ENCODE results near the gene DMD.

The DMD gene

DNA sequence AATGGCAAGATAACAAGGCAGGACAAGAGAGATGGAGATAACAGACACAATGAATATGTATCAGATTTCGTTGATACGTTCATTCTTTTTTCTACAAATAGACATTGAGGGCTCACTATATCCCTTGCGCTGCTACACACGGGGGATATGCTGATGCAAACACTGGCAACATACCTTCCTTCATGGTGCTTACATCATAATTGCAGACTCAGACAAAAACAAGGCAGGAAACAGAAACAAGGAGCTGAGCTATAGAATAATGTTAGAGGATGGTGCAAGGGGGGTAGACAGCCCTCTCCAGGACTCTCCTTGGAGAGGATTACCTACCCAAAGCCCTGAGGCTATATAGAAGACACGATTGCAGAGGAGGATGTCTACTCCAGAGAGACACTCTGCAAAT lies 1069.5 kb downstream of the DMD start:
- TF ChIP-seq, protein P1, sequence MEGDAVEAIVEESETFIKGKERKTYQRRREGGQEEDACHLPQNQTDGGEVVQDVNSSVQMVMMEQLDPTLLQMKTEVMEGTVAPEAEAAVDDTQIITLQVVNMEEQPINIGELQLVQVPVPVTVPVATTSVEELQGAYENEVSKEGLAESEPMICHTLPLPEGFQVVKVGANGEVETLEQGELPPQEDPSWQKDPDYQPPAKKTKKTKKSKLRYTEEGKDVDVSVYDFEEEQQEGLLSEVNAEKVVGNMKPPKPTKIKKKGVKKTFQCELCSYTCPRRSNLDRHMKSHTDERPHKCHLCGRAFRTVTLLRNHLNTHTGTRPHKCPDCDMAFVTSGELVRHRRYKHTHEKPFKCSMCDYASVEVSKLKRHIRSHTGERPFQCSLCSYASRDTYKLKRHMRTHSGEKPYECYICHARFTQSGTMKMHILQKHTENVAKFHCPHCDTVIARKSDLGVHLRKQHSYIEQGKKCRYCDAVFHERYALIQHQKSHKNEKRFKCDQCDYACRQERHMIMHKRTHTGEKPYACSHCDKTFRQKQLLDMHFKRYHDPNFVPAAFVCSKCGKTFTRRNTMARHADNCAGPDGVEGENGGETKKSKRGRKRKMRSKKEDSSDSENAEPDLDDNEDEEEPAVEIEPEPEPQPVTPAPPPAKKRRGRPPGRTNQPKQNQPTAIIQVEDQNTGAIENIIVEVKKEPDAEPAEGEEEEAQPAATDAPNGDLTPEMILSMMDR (IDR thresholded peaks at IDR 0.05; ENCODE audit: control insufficient read depth, insufficient read depth, low read depth, low read length, missing control alignments) = no peak
- DNase-seq (ENCODE audit: low read depth) = no peak
- H3K4me3 ChIP-seq (ENCODE audit: control insufficient read depth, low read depth, low read length) = no peak overlapping the region

DNA sequence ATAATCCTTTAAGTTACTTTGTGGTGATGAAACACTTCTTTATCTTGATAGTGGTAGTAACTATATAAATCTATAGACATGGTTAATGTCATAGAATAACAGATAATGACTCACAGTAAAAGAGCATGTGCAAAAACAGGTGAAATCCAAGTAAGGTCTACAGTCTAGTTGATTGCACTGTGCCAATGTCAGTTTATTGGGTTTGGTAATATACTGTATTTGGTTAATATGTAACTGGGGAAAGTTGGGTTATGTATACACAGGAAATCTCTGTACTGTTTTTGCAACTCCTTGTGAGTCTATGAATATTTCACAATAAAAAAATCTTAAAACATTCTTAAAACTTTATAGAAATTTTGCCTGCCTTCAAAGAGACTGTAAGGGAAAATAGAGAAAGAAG lies 1071.9 kb downstream of the DMD start:
- no peak for DNase-seq (ENCODE audit: low read depth)
- H3K4me3 ChIP-seq (ENCODE audit: control insufficient read depth, low read depth, low read length) = no peak overlapping the region
- TF ChIP-seq, protein P1 (IDR thresholded peaks at IDR 0.05; ENCODE audit: control insufficient read depth, insufficient read depth, low read depth, low read length, missing control alignments) = no peak

DNA sequence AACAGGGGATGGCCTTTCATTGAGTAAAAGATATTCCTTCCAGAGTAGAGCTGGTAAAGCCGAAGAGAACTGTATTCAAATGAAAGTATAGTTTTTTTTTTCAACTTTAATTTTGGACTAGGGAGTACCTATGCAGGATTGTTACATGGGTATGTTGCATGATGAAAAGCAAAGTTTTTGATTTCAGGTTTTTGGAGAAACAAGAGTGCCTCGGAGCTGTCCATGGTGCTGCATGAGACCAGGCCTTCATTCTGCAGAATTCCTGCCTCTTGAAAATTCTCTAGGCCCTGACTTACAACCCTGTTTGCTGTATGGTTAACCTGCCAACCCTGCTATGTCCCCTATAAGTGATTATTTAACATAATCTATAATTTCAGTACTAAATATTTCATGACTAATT lies 1073.8 kb downstream of the DMD start:
- no peak for DNase-seq (ENCODE audit: low read depth)
- TF ChIP-seq, protein P1 (IDR thresholded peaks at IDR 0.05; ENCODE audit: control insufficient read depth, insufficient read depth, low read depth, low read length, missing control alignments) = no peak

DNA sequence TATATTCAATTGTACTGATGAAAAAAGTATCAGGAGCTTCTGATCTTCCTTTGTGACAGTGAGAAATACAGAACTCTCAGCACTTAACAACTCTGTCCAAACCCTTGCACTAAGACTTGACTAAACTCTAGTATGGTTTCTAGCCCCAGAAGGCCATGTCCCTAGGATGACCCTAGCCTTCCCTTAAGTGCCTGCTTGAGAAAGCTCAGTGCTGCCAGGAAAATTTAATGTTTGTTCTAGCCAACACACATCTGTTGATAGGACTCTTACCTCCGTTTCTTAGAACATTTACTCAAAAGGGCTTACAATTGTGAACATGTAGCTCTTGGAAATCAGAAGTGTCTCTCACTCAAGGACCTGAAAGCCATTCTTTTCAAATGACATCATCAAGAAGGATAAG lies 1084.4 kb downstream of the DMD start:
- DNase-seq (ENCODE audit: low read depth) = no peak
- no peak overlapping the region for H3K4me3 ChIP-seq (ENCODE audit: control insufficient read depth, low read depth, low read length)
- TF ChIP-seq, protein P1 (IDR thresholded peaks at IDR 0.05; ENCODE audit: control insufficient read depth, insufficient read depth, low read depth, low read length, missing control alignments) = no peak

More for the DNA sequence above, 1073.8 kb downstream of the DMD start:
- no peak overlapping the region for H3K4me3 ChIP-seq (ENCODE audit: control insufficient read depth, low read depth, low read length)

DNA sequence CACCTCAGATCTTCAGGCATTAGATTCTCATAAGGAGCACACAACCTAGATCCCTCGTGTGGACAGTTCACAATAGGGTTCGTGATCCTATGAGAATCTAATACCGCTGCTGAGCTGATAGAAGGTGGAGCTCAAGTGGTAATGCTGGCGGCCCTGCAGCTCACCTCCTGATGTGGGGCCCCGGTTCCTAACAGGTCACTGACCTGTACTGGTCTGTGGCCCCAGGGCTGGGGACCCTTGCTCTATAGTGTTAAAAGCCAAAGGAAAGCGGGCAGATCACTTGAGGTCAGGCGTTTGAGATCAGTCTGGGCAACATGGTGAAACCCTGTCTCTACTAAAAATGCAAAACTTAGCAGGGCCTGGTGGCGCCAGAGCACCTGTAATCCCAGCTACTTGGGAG lies 1092.5 kb downstream of the DMD start:
- no peak for DNase-seq (ENCODE audit: low read depth)
- H3K4me3 ChIP-seq (ENCODE audit: control insufficient read depth, low read depth, low read length) = no peak overlapping the region
- TF ChIP-seq, protein P1 (IDR thresholded peaks at IDR 0.05; ENCODE audit: control insufficient read depth, insufficient read depth, low read depth, low read length, missing control alignments) = no peak

DNA sequence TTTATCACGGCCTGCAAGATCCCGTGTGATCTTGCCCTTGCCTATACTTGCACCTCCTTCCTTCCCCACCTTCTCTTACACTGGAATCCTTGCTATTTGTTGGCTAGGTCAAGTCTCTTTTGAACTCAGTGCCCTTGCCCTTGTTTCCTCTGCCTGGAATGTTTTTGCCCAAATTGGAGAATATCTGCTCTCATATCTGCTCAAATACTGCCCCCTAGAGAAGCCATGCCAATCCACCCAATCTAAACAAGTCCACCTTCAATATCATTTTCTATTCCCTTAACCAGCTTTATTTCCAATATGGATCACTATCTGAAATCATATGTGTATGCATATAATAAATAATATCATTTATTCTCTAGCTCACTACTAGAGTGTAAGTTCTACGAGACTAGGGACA lies 1095.3 kb downstream of the DMD start:
- TF ChIP-seq, protein P1 (IDR thresholded peaks at IDR 0.05; ENCODE audit: control insufficient read depth, insufficient read depth, low read depth, low read length, missing control alignments) = no peak
- no peak for DNase-seq (ENCODE audit: low read depth)
- no peak overlapping the region for H3K4me3 ChIP-seq (ENCODE audit: control insufficient read depth, low read depth, low read length)

DNA sequence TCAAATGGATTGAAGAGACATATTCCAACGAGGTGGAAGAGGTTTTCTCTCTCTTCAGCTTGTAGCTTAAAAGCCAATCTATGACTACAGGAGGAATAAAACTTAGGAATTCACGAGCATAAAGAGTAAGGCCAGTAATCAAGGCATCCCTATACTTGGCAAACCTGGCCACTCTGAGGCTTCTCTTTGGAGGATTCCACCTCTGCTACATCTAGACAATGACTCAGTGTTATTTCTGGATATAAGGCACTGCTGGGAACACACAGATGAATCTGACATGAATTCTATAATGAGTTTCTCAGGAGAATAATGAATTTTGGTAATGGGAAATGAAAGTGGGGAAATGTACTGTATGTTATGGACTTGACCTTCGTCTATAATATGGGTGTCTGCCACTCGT lies 1123.7 kb downstream of the DMD start:
- no peak for DNase-seq (ENCODE audit: low read depth)
- TF ChIP-seq, protein P1 (IDR thresholded peaks at IDR 0.05; ENCODE audit: control insufficient read depth, insufficient read depth, low read depth, low read length, missing control alignments) = no peak
- no peak overlapping the region for H3K4me3 ChIP-seq (ENCODE audit: control insufficient read depth, low read depth, low read length)
